ENCODE results near the gene DSG2. TPM values are rescaled to one million over a fixed set of nuclear protein-coding genes. Genes with fewer than 3 reads are reported as not detected.

DSG2 gene
- total RNA-seq, 1 donor from 2014 or later = 154 TPM

DNA sequence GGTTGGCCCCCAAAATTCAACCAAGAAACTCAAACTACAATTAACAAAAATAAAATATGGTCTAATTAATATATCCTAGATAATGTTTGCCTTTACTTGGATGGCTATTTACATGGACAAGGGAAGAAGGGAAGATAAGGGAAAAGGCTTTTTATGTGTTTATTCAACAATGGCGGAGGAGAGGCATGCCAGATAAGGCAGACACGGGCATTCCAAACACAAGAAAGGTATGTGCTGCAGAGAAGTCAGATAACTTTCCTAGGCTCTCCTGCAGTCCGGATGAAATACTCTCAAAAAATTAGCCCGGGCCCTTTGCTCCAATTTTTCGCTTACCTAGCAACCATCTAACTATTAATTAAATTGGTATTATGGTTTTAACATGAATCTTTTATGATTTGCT is 88.6 kb downstream of the DSG2 start:
- no peak for TF ChIP-seq CTCF (IDR thresholded peaks at IDR 0.05; ENCODE audit: insufficient read depth, low read length, poor library complexity, severe bottlenecking)
- DNase-seq (ENCODE audit: low read depth) = no peak
- H3K4me3 ChIP-seq (ENCODE audit: low read depth, low read length) = no peak overlapping the region
- H3K27me3 ChIP-seq (ENCODE audit: control insufficient read depth, insufficient read depth, low read length) = no peaks in the 10 kb centered on the region
- no peaks in the 10 kb centered on the region for H3K36me3 ChIP-seq (ENCODE audit: control insufficient read depth, insufficient read depth, low read length)

DNA sequence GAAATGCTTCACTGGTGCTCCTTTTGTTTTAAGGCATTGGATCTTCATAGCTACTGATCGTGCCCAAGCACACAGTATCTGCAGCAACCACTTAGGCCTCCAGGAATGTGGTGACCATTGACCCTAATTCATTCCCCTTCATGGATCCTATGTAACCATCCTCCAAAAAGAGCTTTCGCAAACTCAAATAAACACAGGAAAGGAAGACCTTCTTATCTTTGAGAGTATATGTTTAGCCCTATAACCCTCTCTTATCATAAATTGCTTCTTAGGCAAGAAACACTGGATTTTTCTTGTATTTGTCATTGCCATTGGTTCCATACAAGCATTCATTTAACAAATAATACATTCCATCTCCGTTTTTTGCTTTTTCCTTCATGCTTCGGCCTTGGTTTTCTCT is 89.6 kb downstream of the DSG2 start:
- no peaks in the 10 kb centered on the region for H3K27me3 ChIP-seq (ENCODE audit: control insufficient read depth, insufficient read depth, low read length)
- no peak overlapping the region for H3K4me3 ChIP-seq (ENCODE audit: low read depth, low read length)
- no peak for TF ChIP-seq CTCF (IDR thresholded peaks at IDR 0.05; ENCODE audit: insufficient read depth, low read length, poor library complexity, severe bottlenecking)
- no peaks in the 10 kb centered on the region for H3K36me3 ChIP-seq (ENCODE audit: control insufficient read depth, insufficient read depth, low read length)
- DNase-seq (ENCODE audit: low read depth) = no peak

DNA sequence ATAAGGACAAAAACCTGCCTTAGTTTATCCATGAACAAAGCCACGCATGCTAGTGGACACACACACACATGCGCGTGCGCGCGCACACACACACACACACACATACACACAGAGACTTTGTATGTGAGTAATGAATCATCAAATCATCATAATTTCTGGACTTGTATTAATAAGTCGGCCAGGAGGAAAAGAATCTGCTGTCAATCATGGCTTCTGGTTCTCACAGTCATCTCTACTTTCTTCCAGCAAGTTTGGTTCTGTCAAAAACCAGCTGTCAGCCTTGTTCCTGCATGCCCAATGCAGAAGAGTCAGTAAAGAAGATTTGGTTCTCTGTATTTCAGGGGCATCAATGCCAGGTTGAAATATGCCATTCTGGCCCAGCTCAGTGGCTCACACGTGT is 92.6 kb downstream of the DSG2 start:
- Histone ChIP-seq H3K36me3 (ENCODE audit: control insufficient read depth, insufficient read depth, low read length) (no peaks in the 10 kb centered on the region), H3K4me3 (ENCODE audit: low read depth, low read length) (no peak overlapping the region), H3K27me3 (ENCODE audit: control insufficient read depth, insufficient read depth, low read length) (no peaks in the 10 kb centered on the region)
- DNase-seq (ENCODE audit: low read depth) = no peak
- no peak for TF ChIP-seq CTCF (IDR thresholded peaks at IDR 0.05; ENCODE audit: insufficient read depth, low read length, poor library complexity, severe bottlenecking)

GRCh38 chr18:31591113-31591512 is 93.1 kb downstream of the DSG2 start:
- no peak overlapping the region for H3K4me3 ChIP-seq (ENCODE audit: low read depth, low read length)
- TF ChIP-seq CTCF (IDR thresholded peaks at IDR 0.05; ENCODE audit: insufficient read depth, low read length, poor library complexity, severe bottlenecking) = no peak
- no peak for DNase-seq (ENCODE audit: low read depth)
- no peaks in the 10 kb centered on the region for H3K27me3 ChIP-seq (ENCODE audit: control insufficient read depth, insufficient read depth, low read length)
- H3K36me3 ChIP-seq (ENCODE audit: control insufficient read depth, insufficient read depth, low read length) = no peaks in the 10 kb centered on the region

GRCh38 chr18:31591628-31592027 is 93.7 kb downstream of the DSG2 start, which contains the start of gene TTR:
TSS of gene TTR (plus strand) at chr18:31591877. CDS start at chr18:31591903, 26 bp downstream.
- no peaks in the 10 kb centered on the region for H3K27me3 ChIP-seq (ENCODE audit: control insufficient read depth, insufficient read depth, low read length)
- no peak for TF ChIP-seq CTCF (IDR thresholded peaks at IDR 0.05; ENCODE audit: insufficient read depth, low read length, poor library complexity, severe bottlenecking)
- no peak for DNase-seq (ENCODE audit: low read depth)
- H3K4me3 ChIP-seq (ENCODE audit: low read depth, low read length) = no peak within 1 kb of the TSS
- no peaks in the 10 kb centered on the region for H3K36me3 ChIP-seq (ENCODE audit: control insufficient read depth, insufficient read depth, low read length)

GRCh38 chr18:31592506-31593157 is 94.7 kb downstream of the DSG2 start:
- no peak overlapping the region for H3K4me3 ChIP-seq (ENCODE audit: low read depth, low read length)
- no peak for DNase-seq (ENCODE audit: low read depth)
- no peak for TF ChIP-seq CTCF (IDR thresholded peaks at IDR 0.05; ENCODE audit: insufficient read depth, low read length, poor library complexity, severe bottlenecking)

More at GRCh38 chr18:31592506-31593157, 94.7 kb downstream of the DSG2 start:
- H3K27me3 ChIP-seq (ENCODE audit: control insufficient read depth, insufficient read depth, low read length) = no peaks in the 10 kb centered on the region
- no peaks in the 10 kb centered on the region for H3K36me3 ChIP-seq (ENCODE audit: control insufficient read depth, insufficient read depth, low read length)
